Measurements from ENCODE around the gene AMIGO1. TPM values are rescaled to one million over a fixed set of nuclear protein-coding genes. Genes with fewer than 3 reads are reported as not detected.

AMIGO1 gene
- total and polyA plus RNA-seq, 12 donors, result 3.8 to 27.9 (median 22.5) TPM

GRCh38 chr1:109499661-109500536 lies 9.6 kb downstream of the AMIGO1 start:
- intact Hi-C loops (cut with DNase I), result no loop called here
- Histone ChIP-seq H3K4me3 (no peak overlapping the region), H3K27me3 (no peaks in the 10 kb centered on the region), H3K27ac (peak overlapping the region in 3 of 5 donors; percentile 36 to 74 (median 65)), H3K9me3 (replicated peaks in 1 of 3) (no peaks in the 10 kb centered on the region), H3K36me3 (replicated peaks in 1 of 2) (peaks cover 0 to 26% of the 10 kb centered on the region in 2 donors), H3K4me1 (replicated peaks in 1 of 2) (peaks cover 17 to 28% of the 10 kb centered on the region in 2 donors)
- 42 to 50% (median 44%) methylated on average over 4 of the region's 4 CpGs for WGBS, 4 donors
- peak in 6 of 7 donors; percentile 61 to 78 (median 64) for DNase-seq
- TF ChIP-seq, protein P1, sequence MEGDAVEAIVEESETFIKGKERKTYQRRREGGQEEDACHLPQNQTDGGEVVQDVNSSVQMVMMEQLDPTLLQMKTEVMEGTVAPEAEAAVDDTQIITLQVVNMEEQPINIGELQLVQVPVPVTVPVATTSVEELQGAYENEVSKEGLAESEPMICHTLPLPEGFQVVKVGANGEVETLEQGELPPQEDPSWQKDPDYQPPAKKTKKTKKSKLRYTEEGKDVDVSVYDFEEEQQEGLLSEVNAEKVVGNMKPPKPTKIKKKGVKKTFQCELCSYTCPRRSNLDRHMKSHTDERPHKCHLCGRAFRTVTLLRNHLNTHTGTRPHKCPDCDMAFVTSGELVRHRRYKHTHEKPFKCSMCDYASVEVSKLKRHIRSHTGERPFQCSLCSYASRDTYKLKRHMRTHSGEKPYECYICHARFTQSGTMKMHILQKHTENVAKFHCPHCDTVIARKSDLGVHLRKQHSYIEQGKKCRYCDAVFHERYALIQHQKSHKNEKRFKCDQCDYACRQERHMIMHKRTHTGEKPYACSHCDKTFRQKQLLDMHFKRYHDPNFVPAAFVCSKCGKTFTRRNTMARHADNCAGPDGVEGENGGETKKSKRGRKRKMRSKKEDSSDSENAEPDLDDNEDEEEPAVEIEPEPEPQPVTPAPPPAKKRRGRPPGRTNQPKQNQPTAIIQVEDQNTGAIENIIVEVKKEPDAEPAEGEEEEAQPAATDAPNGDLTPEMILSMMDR (IDR thresholded peaks at IDR 0.05), result peak in 5 of 6 experiments; percentile 10 to 49 (median 33)
- peak in 1 of 2 donors; percentile 33 for TF ChIP-seq POLR2A (IDR thresholded peaks at IDR 0.05)

- Histone ChIP-seq H3K27me3 (no peaks in the 10 kb centered on the region), H3K36me3 (replicated peaks in 1 of 2) (peaks cover 0 to 26% of the 10 kb centered on the region in 2 donors), H3K4me3 (no peak overlapping the region), H3K9me3 (replicated peaks in 1 of 3) (no peaks in the 10 kb centered on the region), H3K4me1 (replicated peaks in 1 of 2) (peaks cover 23 to 35% of the 10 kb centered on the region in 2 donors), H3K27ac (peak overlapping the region in 3 of 5 donors; percentile 36 to 74 (median 65))
- no peak for TF ChIP-seq POLR2A (IDR thresholded peaks at IDR 0.05)
- TF ChIP-seq, protein P1 (IDR thresholded peaks at IDR 0.05), result no peak
- intact Hi-C loops (cut with DNase I), result no loop called here
- no peak for DNase-seq
- 73 to 83% (median 78%) methylated on average over 7 of the region's 7 CpGs for WGBS, 4 donors
Observed at GRCh38 chr1:109499081-109499480, 10.4 kb downstream of the AMIGO1 start.

DNA sequence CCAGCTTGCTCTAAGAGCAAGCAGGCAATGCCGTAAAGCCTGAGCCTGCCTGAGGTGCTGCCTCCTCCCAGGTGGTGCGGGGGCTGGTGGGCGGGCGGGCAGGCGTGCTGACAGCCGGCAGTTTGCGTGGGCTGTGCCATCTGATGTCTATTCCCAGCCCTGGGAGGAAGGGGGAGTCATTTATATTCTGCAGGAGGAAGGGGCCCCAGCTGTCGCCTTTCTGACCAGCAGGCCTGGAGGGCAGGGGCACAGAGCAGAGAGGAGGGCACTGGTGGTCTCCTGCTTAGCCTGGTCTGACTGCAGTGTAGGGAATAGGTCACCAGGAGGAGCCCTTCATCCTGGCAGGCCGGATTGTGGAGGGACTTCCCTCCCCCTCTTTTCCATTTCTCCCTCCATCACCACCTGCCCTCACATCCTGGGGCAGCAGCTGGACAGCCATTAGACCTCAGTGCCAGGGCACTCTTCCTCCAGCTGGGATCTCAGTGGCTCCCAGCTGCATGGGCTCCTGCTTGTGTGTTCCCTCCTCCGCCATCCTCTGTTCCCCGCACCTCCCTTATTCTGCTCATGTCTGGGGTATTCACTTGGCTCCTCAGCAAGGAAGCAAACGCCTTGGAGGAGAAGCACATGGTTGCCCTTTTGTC lies 11.2 kb downstream of the AMIGO1 start:
- TF ChIP-seq, protein P1 (IDR thresholded peaks at IDR 0.05), result peak; percentile 18 to 65 (median 54)
- no peak for TF ChIP-seq POLR2A (IDR thresholded peaks at IDR 0.05)
- peaks cover 0 to 26% of the 10 kb centered on the region in 2 donors for H3K36me3 ChIP-seq (replicated peaks in 1 of 2)
- 67 to 82% (median 71%) methylated on average over 5 to 12 of the region's 12 CpGs for WGBS, 4 donors
- intact Hi-C loops (cut with DNase I), result no loop called here
- H3K4me1 ChIP-seq (replicated peaks in 1 of 2), result peaks cover 23 to 40% of the 10 kb centered on the region in 2 donors
- H3K9me3 ChIP-seq (replicated peaks in 1 of 3), result no peaks in the 10 kb centered on the region
- H3K4me3 ChIP-seq, result no peak overlapping the region
- DNase-seq, result peak in 5 of 7 donors; percentile 33 to 76 (median 45)
- H3K27ac ChIP-seq, result peak overlapping the region in 1 of 5 donors; percentile 65
- H3K27me3 ChIP-seq, result no peaks in the 10 kb centered on the region

Measured in adrenal gland (tissue), 12 donors.